ENCODE measurements around the gene CALML3. TPM values are rescaled to one million over a fixed set of nuclear protein-coding genes. Genes with fewer than 3 reads are reported as not detected.

CALML3 gene
- total RNA-seq, 1 donor from 2014 or later = not detected

GRCh38 chr10:5503477-5503835 lies 21.3 kb upstream of the CALML3 start:
- intact Hi-C loops (cut with DNase I) = no loop called here
- ATAC-seq (no peak), DNase-seq (ENCODE audit: missing footprints) (no peak)

GRCh38 chr10:5504146-5505072 lies 20.4 kb upstream of the CALML3 start:
- intact Hi-C loops (cut with DNase I) = no loop called here
- DNase-seq (ENCODE audit: missing footprints) (no peak), ATAC-seq (no peak)

GRCh38 chr10:5506246-5506645 lies 18.5 kb upstream of the CALML3 start:
- DNase-seq (ENCODE audit: missing footprints) = no peak
- intact Hi-C loops (cut with DNase I) = no loop called here
- no peak for ATAC-seq

GRCh38 chr10:5506751-5507648 lies 17.8 kb upstream of the CALML3 start:
- intact Hi-C loops (cut with DNase I) = no loop called here
- no peak for ATAC-seq
- no peak for DNase-seq (ENCODE audit: missing footprints)

- intact Hi-C loops (cut with DNase I) = no loop called here
- ATAC-seq = no peak
- no peak for DNase-seq (ENCODE audit: missing footprints)
Measured at GRCh38 chr10:5507649-5508131, 17.1 kb upstream of the CALML3 start.

- DNase-seq (ENCODE audit: missing footprints) (no peak), ATAC-seq (no peak)
- intact Hi-C loops (cut with DNase I) = no loop called here
Measured at GRCh38 chr10:5508161-5508604, 16.6 kb upstream of the CALML3 start.

- DNase-seq (ENCODE audit: missing footprints) = no peak
- intact Hi-C loops (cut with DNase I) = no loop called here
- no peak for ATAC-seq
Measured at GRCh38 chr10:5508786-5509185, 16.0 kb upstream of the CALML3 start.

- no peak for ATAC-seq
- DNase-seq (ENCODE audit: missing footprints) = no peak
- intact Hi-C loops (cut with DNase I) = no loop called here
Measured at GRCh38 chr10:5509236-5509635, 15.5 kb upstream of the CALML3 start.

GRCh38 chr10:5509691-5510090 lies 15.1 kb upstream of the CALML3 start:
- DNase-seq (ENCODE audit: missing footprints) (peak; percentile 53), ATAC-seq (no peak)
- intact Hi-C loops (cut with DNase I) = no loop called here

- ATAC-seq = no peak
- DNase-seq (ENCODE audit: missing footprints) = no peak
- intact Hi-C loops (cut with DNase I) = no loop called here
Measured at GRCh38 chr10:5510281-5511072, 14.3 kb upstream of the CALML3 start.

GRCh38 chr10:5511231-5511884 lies 13.4 kb upstream of the CALML3 start:
- DNase-seq (ENCODE audit: missing footprints) (no peak), ATAC-seq (no peak)
- intact Hi-C loops (cut with DNase I) = no loop called here

- no peak for ATAC-seq
- intact Hi-C loops (cut with DNase I) = no loop called here
- DNase-seq (ENCODE audit: missing footprints) = no peak
Measured at GRCh38 chr10:5511885-5512280, 12.9 kb upstream of the CALML3 start.

GRCh38 chr10:5512331-5512730 lies 12.4 kb upstream of the CALML3 start:
- intact Hi-C loops (cut with DNase I) = no loop called here
- no peak for ATAC-seq
- peak; percentile 22 for DNase-seq (ENCODE audit: missing footprints)

GRCh38 chr10:5512881-5513612 lies 11.7 kb upstream of the CALML3 start:
- DNase-seq (ENCODE audit: missing footprints) = peak; percentile 25
- no peak for ATAC-seq
- intact Hi-C loops (cut with DNase I) = no loop called here

- intact Hi-C loops (cut with DNase I) = no loop called here
- no peak for ATAC-seq
- no peak for DNase-seq (ENCODE audit: missing footprints)
Measured at GRCh38 chr10:5514226-5514850, 10.4 kb upstream of the CALML3 start.

GRCh38 chr10:5515948-5516761 lies 8.6 kb upstream of the CALML3 start:
- DNase-seq (ENCODE audit: missing footprints) (no peak), ATAC-seq (no peak)
- intact Hi-C loops (cut with DNase I) = no loop called here

- no peak for ATAC-seq
- intact Hi-C loops (cut with DNase I) = no loop called here
- no peak for DNase-seq (ENCODE audit: missing footprints)
Measured at GRCh38 chr10:5517546-5517945, 7.2 kb upstream of the CALML3 start.
